GM23338 (cell line): ENCODE results near the gene ANKRD2. TPM values are rescaled to one million over a fixed set of nuclear protein-coding genes. Genes with fewer than 3 reads are reported as not detected.

Source experiments
- EZH2phosphoT487 ChIP-seq: fragments of 200-600 bp; sonication (generic); IDR thresholded peaks from one replicate; pipeline ENCODE4 v1.8.1; 2018; ENCODE audit warnings: antibody characterized with exemption; ENCODE audit not compliant: unreplicated experiment
- JUNB ChIP-seq: IDR thresholded peaks from one replicate; pipeline ENCODE4 v1.6.1; 2016; ENCODE audit warnings: antibody characterized with exemption; ENCODE audit not compliant: unreplicated experiment
- NANOG ChIP-seq: IDR thresholded peaks from 2 replicates; pipeline ENCODE4 v1.6.1; 2016; ENCODE audit warnings: antibody characterized with exemption, borderline replicate concordance
- STAT1 ChIP-seq: IDR thresholded peaks from one replicate; pipeline ENCODE4 v1.6.1; 2016; ENCODE audit warnings: antibody characterized with exemption; ENCODE audit not compliant: unreplicated experiment
- ZNF114 ChIP-seq: fragments of 250-450 bp; sonication (Bioruptor Pico); IDR thresholded peaks from 2 replicates; pipeline ENCODE4 v1.5.0; 2020; ENCODE audit warnings: mild to moderate bottlenecking, moderate library complexity
- ZNF331 ChIP-seq: fragments of 250-450 bp; sonication (Bioruptor Pico); IDR thresholded peaks from 2 replicates; pipeline ENCODE4 v1.5.0; 2020; ENCODE audit warnings: low read depth, mild to moderate bottlenecking, moderate library complexity
- polyA plus RNA-seq: library from polyadenylated mRNA; unstranded; fragments of >200 nt; fragmentation: Nextera tagmentation; extraction: Ambion mirVana; gene quantifications from 2 replicates; pipeline ENCODE4 v1.2.1, GENCODE V29; 2016
- total RNA-seq: library from RNA; depleted of rRNA; stranded (reverse); fragments of >200 nt; shearing (Covaris generic); gene quantifications from 2 replicates; pipeline ENCODE4 v1.2.3, GENCODE V29; 2014
- TF ChIP-seq, protein P1 (sequence below): fragments of 250-450 bp; sonication (Bioruptor Pico); IDR thresholded peaks from 2 replicates; pipeline ENCODE4 v1.5.0; 2020; ENCODE audit warnings: mild to moderate bottlenecking, moderate library complexity
- TF ChIP-seq, protein P2 (sequence below): IDR thresholded peaks from one replicate; pipeline ENCODE4 v1.6.1; 2018; ENCODE audit warnings: antibody characterized with exemption; ENCODE audit not compliant: unreplicated experiment
- TF ChIP-seq, protein P3 (sequence below): IDR thresholded peaks from 2 replicates; pipeline ENCODE4 v1.6.1; 2016; ENCODE audit warnings: antibody characterized with exemption
- TF ChIP-seq, protein P4 (sequence below), 2 experiments: fragments of 200-600 bp in 1 of 2; sonication (generic) in 1 of 2; conservative IDR thresholded peaks; 2 replicates each; pipeline versions ENCODE4 v1.5.1 to v1.6.1; 2016 to 2017; ENCODE audit warnings: antibody characterized with exemption in 2 of 2, low read depth in 2 of 2, mild to moderate bottlenecking in 2 of 2, moderate library complexity in 1 of 2

The ANKRD2 gene
- total and polyA plus RNA-seq, 2 experiments from 2014 or later = not detected

DNA sequence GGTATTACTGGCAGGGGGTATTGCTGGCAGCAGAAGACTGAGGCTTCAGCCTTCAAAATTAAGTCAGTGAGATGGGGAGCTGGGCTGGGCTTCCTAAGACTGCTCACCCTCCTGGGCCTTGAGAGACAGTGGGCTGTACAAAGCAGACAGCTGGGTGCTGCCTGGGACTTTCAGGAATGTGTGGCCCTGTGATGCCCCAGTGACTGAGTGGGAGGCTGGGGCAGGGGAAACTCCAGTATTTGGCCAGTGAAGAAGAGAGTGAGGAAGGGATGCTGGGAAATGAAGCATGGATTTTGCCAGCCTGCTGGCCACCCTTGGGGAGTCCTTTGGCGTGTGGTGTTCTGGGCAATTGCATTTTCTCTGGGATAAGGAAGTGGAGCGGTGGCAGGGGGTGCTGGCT, 442 bp downstream of the ANKRD2 start (continued):
- TF ChIP-seq, protein P1, sequence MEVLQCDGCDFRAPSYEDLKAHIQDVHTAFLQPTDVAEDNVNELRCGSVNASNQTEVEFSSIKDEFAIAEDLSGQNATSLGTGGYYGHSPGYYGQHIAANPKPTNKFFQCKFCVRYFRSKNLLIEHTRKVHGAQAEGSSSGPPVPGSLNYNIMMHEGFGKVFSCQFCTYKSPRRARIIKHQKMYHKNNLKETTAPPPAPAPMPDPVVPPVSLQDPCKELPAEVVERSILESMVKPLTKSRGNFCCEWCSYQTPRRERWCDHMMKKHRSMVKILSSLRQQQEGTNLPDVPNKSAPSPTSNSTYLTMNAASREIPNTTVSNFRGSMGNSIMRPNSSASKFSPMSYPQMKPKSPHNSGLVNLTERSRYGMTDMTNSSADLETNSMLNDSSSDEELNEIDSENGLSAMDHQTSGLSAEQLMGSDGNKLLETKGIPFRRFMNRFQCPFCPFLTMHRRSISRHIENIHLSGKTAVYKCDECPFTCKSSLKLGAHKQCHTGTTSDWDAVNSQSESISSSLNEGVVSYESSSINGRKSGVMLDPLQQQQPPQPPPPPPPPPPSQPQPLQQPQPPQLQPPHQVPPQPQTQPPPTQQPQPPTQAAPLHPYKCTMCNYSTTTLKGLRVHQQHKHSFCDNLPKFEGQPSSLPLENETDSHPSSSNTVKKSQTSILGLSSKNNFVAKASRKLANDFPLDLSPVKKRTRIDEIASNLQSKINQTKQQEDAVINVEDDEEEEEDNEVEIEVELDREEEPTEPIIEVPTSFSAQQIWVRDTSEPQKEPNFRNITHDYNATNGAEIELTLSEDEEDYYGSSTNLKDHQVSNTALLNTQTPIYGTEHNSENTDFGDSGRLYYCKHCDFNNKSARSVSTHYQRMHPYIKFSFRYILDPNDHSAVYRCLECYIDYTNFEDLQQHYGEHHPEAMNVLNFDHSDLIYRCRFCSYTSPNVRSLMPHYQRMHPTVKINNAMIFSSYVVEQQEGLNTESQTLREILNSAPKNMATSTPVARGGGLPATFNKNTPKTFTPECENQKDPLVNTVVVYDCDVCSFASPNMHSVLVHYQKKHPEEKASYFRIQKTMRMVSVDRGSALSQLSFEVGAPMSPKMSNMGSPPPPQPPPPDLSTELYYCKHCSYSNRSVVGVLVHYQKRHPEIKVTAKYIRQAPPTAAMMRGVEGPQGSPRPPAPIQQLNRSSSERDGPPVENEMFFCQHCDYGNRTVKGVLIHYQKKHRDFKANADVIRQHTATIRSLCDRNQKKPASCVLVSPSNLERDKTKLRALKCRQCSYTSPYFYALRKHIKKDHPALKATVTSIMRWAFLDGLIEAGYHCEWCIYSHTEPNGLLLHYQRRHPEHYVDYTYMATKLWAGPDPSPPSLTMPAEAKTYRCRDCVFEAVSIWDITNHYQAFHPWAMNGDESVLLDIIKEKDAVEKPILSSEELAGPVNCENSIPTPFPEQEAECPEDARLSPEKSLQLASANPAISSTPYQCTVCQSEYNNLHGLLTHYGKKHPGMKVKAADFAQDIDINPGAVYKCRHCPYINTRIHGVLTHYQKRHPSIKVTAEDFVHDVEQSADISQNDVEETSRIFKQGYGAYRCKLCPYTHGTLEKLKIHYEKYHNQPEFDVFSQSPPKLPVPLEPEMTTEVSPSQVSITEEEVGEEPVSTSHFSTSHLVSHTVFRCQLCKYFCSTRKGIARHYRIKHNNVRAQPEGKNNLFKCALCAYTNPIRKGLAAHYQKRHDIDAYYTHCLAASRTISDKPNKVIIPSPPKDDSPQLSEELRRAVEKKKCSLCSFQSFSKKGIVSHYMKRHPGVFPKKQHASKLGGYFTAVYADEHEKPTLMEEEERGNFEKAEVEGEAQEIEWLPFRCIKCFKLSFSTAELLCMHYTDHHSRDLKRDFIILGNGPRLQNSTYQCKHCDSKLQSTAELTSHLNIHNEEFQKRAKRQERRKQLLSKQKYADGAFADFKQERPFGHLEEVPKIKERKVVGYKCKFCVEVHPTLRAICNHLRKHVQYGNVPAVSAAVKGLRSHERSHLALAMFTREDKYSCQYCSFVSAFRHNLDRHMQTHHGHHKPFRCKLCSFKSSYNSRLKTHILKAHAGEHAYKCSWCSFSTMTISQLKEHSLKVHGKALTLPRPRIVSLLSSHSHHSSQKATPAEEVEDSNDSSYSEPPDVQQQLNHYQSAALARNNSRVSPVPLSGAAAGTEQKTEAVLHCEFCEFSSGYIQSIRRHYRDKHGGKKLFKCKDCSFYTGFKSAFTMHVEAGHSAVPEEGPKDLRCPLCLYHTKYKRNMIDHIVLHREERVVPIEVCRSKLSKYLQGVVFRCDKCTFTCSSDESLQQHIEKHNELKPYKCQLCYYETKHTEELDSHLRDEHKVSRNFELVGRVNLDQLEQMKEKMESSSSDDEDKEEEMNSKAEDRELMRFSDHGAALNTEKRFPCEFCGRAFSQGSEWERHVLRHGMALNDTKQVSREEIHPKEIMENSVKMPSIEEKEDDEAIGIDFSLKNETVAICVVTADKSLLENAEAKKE = no peak
- TF ChIP-seq JUNB (no peak), ZNF331 (CRISPR knock-in tag) (no peak), NANOG (no peak), ZNF114 (no peak), STAT1 (no peak), EZH2phosphoT487 (no peak)
- TF ChIP-seq, protein P2, sequence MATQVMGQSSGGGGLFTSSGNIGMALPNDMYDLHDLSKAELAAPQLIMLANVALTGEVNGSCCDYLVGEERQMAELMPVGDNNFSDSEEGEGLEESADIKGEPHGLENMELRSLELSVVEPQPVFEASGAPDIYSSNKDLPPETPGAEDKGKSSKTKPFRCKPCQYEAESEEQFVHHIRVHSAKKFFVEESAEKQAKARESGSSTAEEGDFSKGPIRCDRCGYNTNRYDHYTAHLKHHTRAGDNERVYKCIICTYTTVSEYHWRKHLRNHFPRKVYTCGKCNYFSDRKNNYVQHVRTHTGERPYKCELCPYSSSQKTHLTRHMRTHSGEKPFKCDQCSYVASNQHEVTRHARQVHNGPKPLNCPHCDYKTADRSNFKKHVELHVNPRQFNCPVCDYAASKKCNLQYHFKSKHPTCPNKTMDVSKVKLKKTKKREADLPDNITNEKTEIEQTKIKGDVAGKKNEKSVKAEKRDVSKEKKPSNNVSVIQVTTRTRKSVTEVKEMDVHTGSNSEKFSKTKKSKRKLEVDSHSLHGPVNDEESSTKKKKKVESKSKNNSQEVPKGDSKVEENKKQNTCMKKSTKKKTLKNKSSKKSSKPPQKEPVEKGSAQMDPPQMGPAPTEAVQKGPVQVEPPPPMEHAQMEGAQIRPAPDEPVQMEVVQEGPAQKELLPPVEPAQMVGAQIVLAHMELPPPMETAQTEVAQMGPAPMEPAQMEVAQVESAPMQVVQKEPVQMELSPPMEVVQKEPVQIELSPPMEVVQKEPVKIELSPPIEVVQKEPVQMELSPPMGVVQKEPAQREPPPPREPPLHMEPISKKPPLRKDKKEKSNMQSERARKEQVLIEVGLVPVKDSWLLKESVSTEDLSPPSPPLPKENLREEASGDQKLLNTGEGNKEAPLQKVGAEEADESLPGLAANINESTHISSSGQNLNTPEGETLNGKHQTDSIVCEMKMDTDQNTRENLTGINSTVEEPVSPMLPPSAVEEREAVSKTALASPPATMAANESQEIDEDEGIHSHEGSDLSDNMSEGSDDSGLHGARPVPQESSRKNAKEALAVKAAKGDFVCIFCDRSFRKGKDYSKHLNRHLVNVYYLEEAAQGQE = no peak
- TF ChIP-seq, protein P3, sequence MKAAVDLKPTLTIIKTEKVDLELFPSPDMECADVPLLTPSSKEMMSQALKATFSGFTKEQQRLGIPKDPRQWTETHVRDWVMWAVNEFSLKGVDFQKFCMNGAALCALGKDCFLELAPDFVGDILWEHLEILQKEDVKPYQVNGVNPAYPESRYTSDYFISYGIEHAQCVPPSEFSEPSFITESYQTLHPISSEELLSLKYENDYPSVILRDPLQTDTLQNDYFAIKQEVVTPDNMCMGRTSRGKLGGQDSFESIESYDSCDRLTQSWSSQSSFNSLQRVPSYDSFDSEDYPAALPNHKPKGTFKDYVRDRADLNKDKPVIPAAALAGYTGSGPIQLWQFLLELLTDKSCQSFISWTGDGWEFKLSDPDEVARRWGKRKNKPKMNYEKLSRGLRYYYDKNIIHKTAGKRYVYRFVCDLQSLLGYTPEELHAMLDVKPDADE = no peak
- TF ChIP-seq, protein P4, sequence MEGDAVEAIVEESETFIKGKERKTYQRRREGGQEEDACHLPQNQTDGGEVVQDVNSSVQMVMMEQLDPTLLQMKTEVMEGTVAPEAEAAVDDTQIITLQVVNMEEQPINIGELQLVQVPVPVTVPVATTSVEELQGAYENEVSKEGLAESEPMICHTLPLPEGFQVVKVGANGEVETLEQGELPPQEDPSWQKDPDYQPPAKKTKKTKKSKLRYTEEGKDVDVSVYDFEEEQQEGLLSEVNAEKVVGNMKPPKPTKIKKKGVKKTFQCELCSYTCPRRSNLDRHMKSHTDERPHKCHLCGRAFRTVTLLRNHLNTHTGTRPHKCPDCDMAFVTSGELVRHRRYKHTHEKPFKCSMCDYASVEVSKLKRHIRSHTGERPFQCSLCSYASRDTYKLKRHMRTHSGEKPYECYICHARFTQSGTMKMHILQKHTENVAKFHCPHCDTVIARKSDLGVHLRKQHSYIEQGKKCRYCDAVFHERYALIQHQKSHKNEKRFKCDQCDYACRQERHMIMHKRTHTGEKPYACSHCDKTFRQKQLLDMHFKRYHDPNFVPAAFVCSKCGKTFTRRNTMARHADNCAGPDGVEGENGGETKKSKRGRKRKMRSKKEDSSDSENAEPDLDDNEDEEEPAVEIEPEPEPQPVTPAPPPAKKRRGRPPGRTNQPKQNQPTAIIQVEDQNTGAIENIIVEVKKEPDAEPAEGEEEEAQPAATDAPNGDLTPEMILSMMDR (conservative IDR thresholded peaks at IDR 0.05; ENCODE audit: low read depth in 2 of 2) = no peak
